ENCODE measurements around the gene TAB2.

Gene TAB2

GRCh38 chr6:149334682-149335160 lies 17.2 kb downstream of the TAB2 start:
- TF ChIP-seq GATA2 (IDR thresholded peaks at IDR 0.05; ENCODE audit: low read depth, low read length) (no peak), GATA3 (IDR thresholded peaks at IDR 0.05; ENCODE audit: low read depth, low read length) (no peak)

GRCh38 chr6:149335924-149336608 lies 18.6 kb downstream of the TAB2 start:
- no peak for TF ChIP-seq GATA2 (IDR thresholded peaks at IDR 0.05; ENCODE audit: low read depth, low read length)
- TF ChIP-seq GATA3 (IDR thresholded peaks at IDR 0.05; ENCODE audit: low read depth, low read length) = no peak

GRCh38 chr6:149336609-149336928 lies 19.1 kb downstream of the TAB2 start:
- TF ChIP-seq GATA2 (IDR thresholded peaks at IDR 0.05; ENCODE audit: low read depth, low read length) = no peak
- no peak for TF ChIP-seq GATA3 (IDR thresholded peaks at IDR 0.05; ENCODE audit: low read depth, low read length)

- TF ChIP-seq GATA3 (IDR thresholded peaks at IDR 0.05; ENCODE audit: low read depth, low read length) (no peak), GATA2 (IDR thresholded peaks at IDR 0.05; ENCODE audit: low read depth, low read length) (no peak)
These were observed 19.8 kb downstream of the TAB2 start for GRCh38 chr6:149337320-149337719.

- TF ChIP-seq GATA2 (IDR thresholded peaks at IDR 0.05; ENCODE audit: low read depth, low read length) (no peak), GATA3 (IDR thresholded peaks at IDR 0.05; ENCODE audit: low read depth, low read length) (no peak)
These were observed 22.7 kb downstream of the TAB2 start for GRCh38 chr6:149340200-149340599.

GRCh38 chr6:149342525-149342924 lies 25.0 kb downstream of the TAB2 start:
- TF ChIP-seq GATA3 (IDR thresholded peaks at IDR 0.05; ENCODE audit: low read depth, low read length) (no peak), GATA2 (IDR thresholded peaks at IDR 0.05; ENCODE audit: low read depth, low read length) (no peak)

GRCh38 chr6:149343501-149343900 lies 26.0 kb downstream of the TAB2 start:
- TF ChIP-seq GATA2 (IDR thresholded peaks at IDR 0.05; ENCODE audit: low read depth, low read length) (no peak), GATA3 (IDR thresholded peaks at IDR 0.05; ENCODE audit: low read depth, low read length) (no peak)

GRCh38 chr6:149346078-149346477 lies 28.6 kb downstream of the TAB2 start:
- TF ChIP-seq GATA3 (IDR thresholded peaks at IDR 0.05; ENCODE audit: low read depth, low read length) (no peak), GATA2 (IDR thresholded peaks at IDR 0.05; ENCODE audit: low read depth, low read length) (no peak)

GRCh38 chr6:149347067-149347466 lies 29.6 kb downstream of the TAB2 start:
- no peak for TF ChIP-seq GATA3 (IDR thresholded peaks at IDR 0.05; ENCODE audit: low read depth, low read length)
- no peak for TF ChIP-seq GATA2 (IDR thresholded peaks at IDR 0.05; ENCODE audit: low read depth, low read length)

- TF ChIP-seq GATA3 (IDR thresholded peaks at IDR 0.05; ENCODE audit: low read depth, low read length) (no peak), GATA2 (IDR thresholded peaks at IDR 0.05; ENCODE audit: low read depth, low read length) (no peak)
These were observed 36.5 kb downstream of the TAB2 start for GRCh38 chr6:149354009-149354408.

- no peak for TF ChIP-seq GATA3 (IDR thresholded peaks at IDR 0.05; ENCODE audit: low read depth, low read length)
- TF ChIP-seq GATA2 (IDR thresholded peaks at IDR 0.05; ENCODE audit: low read depth, low read length) = no peak
These were observed 38.7 kb downstream of the TAB2 start for GRCh38 chr6:149356081-149356750.

- TF ChIP-seq GATA3 (IDR thresholded peaks at IDR 0.05; ENCODE audit: low read depth, low read length) = no peak
- TF ChIP-seq GATA2 (IDR thresholded peaks at IDR 0.05; ENCODE audit: low read depth, low read length) = no peak
These were observed 40.4 kb downstream of the TAB2 start for GRCh38 chr6:149357726-149358538.

- no peak for TF ChIP-seq GATA3 (IDR thresholded peaks at IDR 0.05; ENCODE audit: low read depth, low read length)
- no peak for TF ChIP-seq GATA2 (IDR thresholded peaks at IDR 0.05; ENCODE audit: low read depth, low read length)
These were observed 41.9 kb downstream of the TAB2 start for GRCh38 chr6:149359440-149359839.

GRCh38 chr6:149360536-149360935 lies 43.0 kb downstream of the TAB2 start:
- TF ChIP-seq GATA2 (IDR thresholded peaks at IDR 0.05; ENCODE audit: low read depth, low read length) (no peak), GATA3 (IDR thresholded peaks at IDR 0.05; ENCODE audit: low read depth, low read length) (no peak)

All from SH-SY5Y (cell line).